Coronary artery (tissue), 2 donors: ENCODE data around the gene GPX6.

ENCODE experiments used
- DNase-seq: peaks from one replicate; pipeline ENCODE4 v3.0.0-alpha.2; 2017; ENCODE audit warnings: low spot score
- H3K27ac ChIP-seq, 2 donors: fragments of 200-600 bp; sonication (generic); one replicate each; pipeline ENCODE4 v1.5.1; 2016 to 2019
- H3K4me3 ChIP-seq: fragments of 200-600 bp; sonication (generic); 2 replicates; pipeline ENCODE4 v1.5.1; 2016; ENCODE audit warnings: mild to moderate bottlenecking, moderate library complexity
- CTCF ChIP-seq: fragments of 200-600 bp; sonication (generic); IDR thresholded peaks from one replicate; pipeline ENCODE4 v1.5.1; 2019; ENCODE audit warnings: antibody characterized with exemption

GPX6 gene

GRCh38 chr6:28537509-28538140 lies 22.0 kb upstream of the GPX6 start:
- Histone ChIP-seq H3K27ac (no peak overlapping the region), H3K4me3 (no peak overlapping the region)
- no peak for DNase-seq
- TF ChIP-seq CTCF = no peak

GRCh38 chr6:28537065-28537464 lies 21.5 kb upstream of the GPX6 start:
- H3K27ac ChIP-seq = no peak overlapping the region
- no peak for TF ChIP-seq CTCF
- DNase-seq = no peak
- no peak overlapping the region for H3K4me3 ChIP-seq

GRCh38 chr6:28534875-28535274 lies 19.3 kb upstream of the GPX6 start:
- TF ChIP-seq CTCF = no peak
- Histone ChIP-seq H3K27ac (no peak overlapping the region), H3K4me3 (no peak overlapping the region)
- no peak for DNase-seq

- no peak overlapping the region for H3K4me3 ChIP-seq
Observed at GRCh38 chr6:28534306-28534705, 18.7 kb upstream of the GPX6 start.

GRCh38 chr6:28531479-28532128 lies 16.0 kb upstream of the GPX6 start:
- no peak for DNase-seq
- no peak for TF ChIP-seq CTCF
- H3K4me3 ChIP-seq = no peak overlapping the region
- H3K27ac ChIP-seq = no peak overlapping the region

More at GRCh38 chr6:28534306-28534705, 18.7 kb upstream of the GPX6 start:
- no peak for TF ChIP-seq CTCF
- no peak for DNase-seq
- H3K27ac ChIP-seq = no peak overlapping the region

- no peak for DNase-seq
- TF ChIP-seq CTCF = no peak
- Histone ChIP-seq H3K27ac (no peak overlapping the region), H3K4me3 (no peak overlapping the region)
Observed at GRCh38 chr6:28530777-28531176, 15.2 kb upstream of the GPX6 start.

- H3K27ac ChIP-seq = no peak within 1 kb of the TSS
- no peak for TF ChIP-seq CTCF
- no peak within 1 kb of the TSS for H3K4me3 ChIP-seq
- no peak for DNase-seq
Observed at GRCh38 chr6:28525496-28526039, 10.0 kb upstream of the GPX6 start, which contains the start of gene GPX5. Gene GPX5, plus strand, starts transcription at chr6:28525881. Its CDS starts 133 bp downstream, at chr6:28526014.
